IPS-18c (cell line): Measurements from ENCODE around the gene IRS2.
A peak's percentile ranks its signal among the peaks of the same experiment; 100 is the strongest.

Source experiments
- H3K4me3 ChIP-seq: 2 replicates; pipeline ENCODE4 v1.7.0; 2013; ENCODE audit warnings: low read depth, mild to moderate bottlenecking, low read length, moderate library complexity; ENCODE audit not compliant: insufficient read depth
- H3K9me3 ChIP-seq: one replicate; pipeline ENCODE4 v1.6.1; 2013; ENCODE audit warnings: mild to moderate bottlenecking, low read length, moderate library complexity; ENCODE audit not compliant: control insufficient read depth, insufficient read depth

The IRS2 gene

GRCh38 chr13:109783815-109784589, 2.4 kb downstream of the IRS2 start:
- Histone ChIP-seq H3K9me3 (no peaks in the 10 kb centered on the region), H3K4me3 (peak overlapping the region; percentile 41; the same call in 1 of the 2 replicates)

DNA sequence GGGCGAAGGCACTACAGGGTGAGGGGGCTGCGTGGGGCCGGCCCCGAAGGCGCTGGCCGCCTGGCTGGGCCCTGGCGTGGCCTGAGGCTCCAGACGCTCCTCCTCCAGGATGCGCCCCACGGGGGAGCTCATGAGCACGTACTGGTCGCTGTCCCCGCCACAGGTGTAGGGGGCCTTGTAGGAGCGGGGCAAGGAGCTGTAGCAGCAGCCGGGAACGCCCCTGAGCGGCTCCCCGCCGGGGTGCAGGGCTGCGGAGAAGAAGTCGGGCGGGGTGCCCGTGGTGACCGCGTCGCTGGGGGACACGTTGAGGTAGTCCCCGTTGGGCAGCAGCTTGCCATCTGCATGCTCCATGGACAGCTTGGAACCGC, 3.0 kb downstream of the IRS2 start:
- H3K9me3 ChIP-seq: no peaks in the 10 kb centered on the region
- no peak overlapping the region; the same call in 1 of the 2 replicates for H3K4me3 ChIP-seq

- Histone ChIP-seq H3K4me3 (no peak overlapping the region), H3K9me3 (no peaks in the 10 kb centered on the region)
Observed at GRCh38 chr13:109782823-109783431, 3.5 kb downstream of the IRS2 start.

GRCh38 chr13:109782066-109782822, 4.1 kb downstream of the IRS2 start:
- Histone ChIP-seq H3K4me3 (no peak overlapping the region), H3K9me3 (no peaks in the 10 kb centered on the region)

GRCh38 chr13:109781384-109782065, 4.9 kb downstream of the IRS2 start:
- H3K9me3 ChIP-seq: no peaks in the 10 kb centered on the region
- no peak overlapping the region; the same call in 1 of the 2 replicates for H3K4me3 ChIP-seq

DNA sequence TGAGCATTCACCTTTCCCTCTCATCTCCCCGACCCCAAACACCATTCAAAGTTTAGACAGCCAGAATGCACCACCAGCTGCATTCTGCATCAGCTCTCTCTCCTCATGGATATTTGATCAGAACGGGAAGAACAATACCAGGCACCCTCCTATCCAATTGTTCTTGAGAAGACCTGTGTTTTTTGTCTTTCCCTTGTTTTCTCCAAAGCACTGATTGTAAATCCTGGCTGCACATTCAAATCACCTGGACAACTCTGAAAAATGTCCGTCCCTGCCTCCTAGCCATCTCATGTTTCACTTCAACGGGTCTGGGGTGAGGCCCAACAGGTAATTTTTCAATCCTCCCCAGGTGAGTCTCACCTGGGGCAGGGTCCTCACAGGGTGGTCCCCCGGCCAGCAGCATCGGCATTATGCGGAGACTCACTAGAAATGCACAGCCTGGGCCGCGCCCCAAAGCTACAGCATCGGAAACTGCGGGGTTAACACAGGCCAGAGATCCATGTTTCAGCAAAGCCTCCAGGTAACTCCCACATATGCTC, 5.5 kb downstream of the IRS2 start:
- Histone ChIP-seq H3K4me3 (no peak overlapping the region), H3K9me3 (no peaks in the 10 kb centered on the region)

- H3K4me3 ChIP-seq: no peak overlapping the region
- H3K9me3 ChIP-seq: no peaks in the 10 kb centered on the region
Observed at GRCh38 chr13:109779876-109780510, 6.4 kb downstream of the IRS2 start.

DNA sequence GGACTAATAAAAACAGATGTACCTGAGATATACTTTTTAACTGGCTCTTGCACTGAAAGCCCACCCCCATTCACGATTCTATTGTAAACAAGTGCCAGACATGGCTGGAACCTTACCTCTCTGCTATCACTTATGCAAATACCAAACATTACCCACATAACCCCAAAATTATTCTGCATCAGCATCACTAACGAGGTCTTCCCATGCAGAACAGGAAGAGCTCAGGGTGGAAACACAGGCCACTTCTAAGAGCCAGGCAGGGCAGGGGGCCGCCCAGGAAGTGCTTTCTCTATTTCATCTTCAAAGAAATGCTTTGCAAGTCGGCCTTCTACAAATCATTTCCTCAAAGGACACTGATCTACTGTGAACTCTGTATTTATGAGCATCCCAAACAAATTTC, 7.3 kb downstream of the IRS2 start:
- Histone ChIP-seq H3K9me3 (no peaks in the 10 kb centered on the region), H3K4me3 (no peak overlapping the region)

DNA sequence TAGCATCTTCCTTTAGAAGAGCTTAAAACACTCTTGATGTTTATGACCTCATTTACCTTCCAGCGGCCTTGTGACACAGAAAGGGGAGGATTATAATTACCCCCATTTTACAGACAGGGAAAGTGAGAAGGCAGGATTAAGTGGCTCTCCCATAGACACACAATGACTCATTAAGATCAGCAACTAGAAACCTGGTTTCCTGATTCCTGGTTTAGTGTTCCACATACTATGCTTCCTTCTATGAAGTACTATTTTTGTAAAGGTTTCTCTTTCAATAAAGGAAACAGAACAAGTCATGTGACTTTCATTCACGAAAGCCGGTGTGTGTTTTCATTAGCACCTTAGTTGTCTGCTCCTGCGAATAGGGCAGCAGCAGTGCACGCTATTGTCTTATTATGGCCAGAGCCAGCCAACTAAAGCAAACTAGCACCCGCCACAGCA, 8.3 kb downstream of the IRS2 start:
- Histone ChIP-seq H3K4me3 (no peak overlapping the region), H3K9me3 (no peaks in the 10 kb centered on the region)

DNA sequence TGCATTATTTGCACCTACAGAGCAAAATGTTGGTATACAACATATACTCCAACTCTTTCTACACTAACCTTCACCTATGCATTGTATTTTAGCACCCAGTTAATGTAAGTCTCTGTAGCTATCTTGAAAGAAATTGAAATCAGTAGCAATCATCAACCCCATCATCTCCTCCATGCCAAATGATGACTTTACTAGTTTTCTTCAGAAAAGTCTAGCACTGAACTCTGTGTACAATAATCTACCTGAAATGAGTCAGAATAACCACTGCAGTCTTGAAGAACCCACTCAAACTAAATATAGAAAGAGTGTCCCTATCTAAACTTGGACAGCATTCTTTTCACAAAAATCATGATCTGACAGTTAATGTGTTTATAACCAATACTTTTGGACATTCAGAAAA, 9.8 kb downstream of the IRS2 start:
- H3K4me3 ChIP-seq: no peak overlapping the region
- H3K9me3 ChIP-seq: no peaks in the 10 kb centered on the region

DNA sequence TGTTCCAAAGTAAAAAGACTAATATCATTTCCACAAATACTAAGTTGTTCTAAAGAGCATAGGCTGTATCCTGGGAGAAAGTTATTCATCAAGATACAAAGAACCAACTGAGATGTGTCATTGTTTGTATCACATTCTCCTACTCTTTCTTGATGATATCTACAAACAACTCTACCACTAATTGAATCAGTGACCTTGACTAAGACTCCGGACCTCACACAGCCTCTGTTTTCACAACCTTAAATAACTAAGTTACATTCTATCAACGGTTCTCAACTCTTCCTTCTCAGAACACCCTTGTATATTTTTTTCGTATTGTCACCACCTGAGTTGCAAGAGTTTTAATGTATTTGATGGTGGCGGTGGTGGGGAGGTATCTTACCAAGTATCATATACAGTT, 12.6 kb downstream of the IRS2 start:
- H3K9me3 ChIP-seq: no peaks in the 10 kb centered on the region
- H3K4me3 ChIP-seq: no peak overlapping the region

DNA sequence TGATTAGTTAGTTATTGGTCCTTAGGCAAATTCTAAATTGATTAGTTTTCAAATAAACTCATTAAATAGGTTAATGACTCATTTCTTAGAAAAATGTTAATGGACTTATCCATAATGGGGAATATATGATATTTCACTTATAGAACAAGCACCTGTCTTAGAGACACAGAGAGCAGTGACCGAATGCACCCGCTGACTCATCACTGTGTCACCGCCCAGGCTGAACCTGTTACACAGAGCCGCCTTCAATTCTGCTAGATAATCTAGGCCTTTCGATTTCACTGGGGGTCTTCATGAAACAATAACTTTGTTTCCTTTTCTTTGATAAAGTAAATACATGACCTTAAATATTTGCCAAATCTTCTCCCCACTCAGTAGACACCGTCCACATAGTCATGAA, 13.1 kb downstream of the IRS2 start:
- H3K4me3 ChIP-seq: no peak overlapping the region
- H3K9me3 ChIP-seq: no peaks in the 10 kb centered on the region

GRCh38 chr13:109771926-109772325, 14.5 kb downstream of the IRS2 start:
- Histone ChIP-seq H3K9me3 (no peaks in the 10 kb centered on the region), H3K4me3 (no peak overlapping the region)

DNA sequence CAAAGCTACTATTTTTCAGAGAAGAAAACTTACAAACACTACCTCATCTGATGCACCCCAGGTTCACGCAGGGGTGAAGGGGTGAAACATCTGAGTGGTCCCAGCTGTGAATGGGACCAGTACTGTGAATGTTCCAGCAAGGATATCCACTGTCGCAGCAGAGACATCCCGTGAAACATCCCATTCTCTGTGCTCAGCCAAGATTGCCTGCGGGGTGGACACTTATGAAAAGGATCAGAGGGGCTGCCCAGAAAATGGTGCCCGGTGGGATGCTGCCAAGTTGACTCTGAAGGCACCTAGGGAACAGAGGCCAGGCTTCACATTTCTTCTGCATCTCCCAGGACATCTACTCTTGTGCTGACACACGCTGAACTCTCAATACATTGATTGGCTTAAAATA, 15.9 kb downstream of the IRS2 start:
- no peak overlapping the region for H3K4me3 ChIP-seq

GRCh38 chr13:109769921-109770320, 16.5 kb downstream of the IRS2 start:
- Histone ChIP-seq H3K9me3 (no peaks in the 10 kb centered on the region), H3K4me3 (no peak overlapping the region)

More for the DNA sequence above, 15.9 kb downstream of the IRS2 start:
- H3K9me3 ChIP-seq: no peaks in the 10 kb centered on the region

DNA sequence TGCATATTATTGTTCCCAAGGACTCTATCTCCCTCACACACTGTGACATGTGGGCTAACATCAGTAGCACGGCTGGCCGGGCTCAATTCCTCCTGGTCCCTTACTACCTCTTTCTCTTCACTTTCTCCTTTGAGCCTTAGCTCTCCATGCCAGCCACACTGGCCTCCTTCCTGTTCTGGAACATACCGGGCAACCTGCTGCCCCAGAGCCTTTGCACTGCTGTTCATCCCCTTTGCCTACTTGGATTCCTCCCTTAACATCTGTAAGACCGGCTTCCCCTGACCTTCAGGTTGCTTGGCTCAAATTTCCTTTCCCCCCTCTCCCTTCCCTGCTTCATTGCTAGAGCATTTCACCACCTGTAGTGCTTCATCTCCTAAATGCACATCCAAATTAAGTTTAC, 17.1 kb downstream of the IRS2 start:
- no peak overlapping the region for H3K4me3 ChIP-seq
- no peaks in the 10 kb centered on the region for H3K9me3 ChIP-seq

- Histone ChIP-seq H3K4me3 (no peak overlapping the region), H3K9me3 (no peaks in the 10 kb centered on the region)
Observed at GRCh38 chr13:109768616-109769015, 17.8 kb downstream of the IRS2 start.
